IPS DF 6.9 (cell line): ENCODE data around the gene TAF1L.
"Not testable (repeated sequence)": the region's sequence is repeated elsewhere in the genome, so short reads cannot be mapped to it uniquely, and the experiment has no call there.

Source experiments
- DNase-seq: peaks from one replicate; pipeline ENCODE4 v3.0.0-alpha.2; 2013; ENCODE audit warnings: low read depth, low spot score
- H3K27ac ChIP-seq: one replicate; pipeline ENCODE4 v1.5.1; 2013; ENCODE audit warnings: low read length, control low read depth
- H3K27me3 ChIP-seq: 2 replicates; pipeline ENCODE4 v1.6.1; 2013; ENCODE audit warnings: mild to moderate bottlenecking, low read length; ENCODE audit not compliant: control insufficient read depth, insufficient read depth
- H3K36me3 ChIP-seq: 2 replicates; pipeline ENCODE4 v1.6.1; 2013; ENCODE audit warnings: low read length; ENCODE audit not compliant: control insufficient read depth, insufficient read depth
- H3K4me1 ChIP-seq: 2 replicates; pipeline ENCODE4 v1.6.1; 2013; ENCODE audit warnings: low read length; ENCODE audit not compliant: control insufficient read depth, insufficient read depth
- H3K4me3 ChIP-seq: 2 replicates; pipeline ENCODE4 v1.5.1; 2013; ENCODE audit warnings: mild to moderate bottlenecking, low read length
- H3K9me3 ChIP-seq: 2 replicates; pipeline ENCODE4 v1.6.1; 2013; ENCODE audit warnings: low read length, inconsistent platforms; ENCODE audit not compliant: control insufficient read depth, insufficient read depth
- WGBS: extraction: QIAGEN DNeasy Blood & Tissue Kit; methylation state at CpG from one replicate; pipeline ENCODE4 v1.1.7; 2013; ENCODE audit warnings: mixed read lengths, missing lambda C conversion rate; ENCODE audit not compliant: insufficient read length, insufficient coverage; 5-methylcytosine and 5-hydroxymethylcytosine counted together

Gene TAF1L

GRCh38 chr9:32631991-32632390 lies 3.5 kb downstream of the TAF1L start:
- DNase-seq, result no peak

GRCh38 chr9:32627394-32627954 lies 8.0 kb downstream of the TAF1L start:
- H3K9me3 ChIP-seq, result no peaks in the 10 kb centered on the region
- no peaks in the 10 kb centered on the region for H3K4me1 ChIP-seq
- H3K27me3 ChIP-seq, result no peaks in the 10 kb centered on the region
- H3K4me3 ChIP-seq, result no peak overlapping the region
- no peaks in the 10 kb centered on the region for H3K36me3 ChIP-seq
- no peak for DNase-seq
- no peak overlapping the region for H3K27ac ChIP-seq

More at GRCh38 chr9:32631991-32632390, 3.5 kb downstream of the TAF1L start:
- no peak overlapping the region for H3K27ac ChIP-seq
- no CpG with 5 or more reads among the region's 9 CpGs for WGBS
- H3K36me3 ChIP-seq, result no peaks in the 10 kb centered on the region
- H3K27me3 ChIP-seq, result no peaks in the 10 kb centered on the region
- no peaks in the 10 kb centered on the region for H3K4me1 ChIP-seq
- no peaks in the 10 kb centered on the region for H3K9me3 ChIP-seq
- H3K4me3 ChIP-seq, result no peak overlapping the region

- Histone ChIP-seq H3K4me3 (no peak overlapping the region), H3K27me3 (no peaks in the 10 kb centered on the region)
- 100% methylated on average over 2 of the region's 2 CpGs for WGBS
These were observed 10.1 kb downstream of the TAF1L start for GRCh38 chr9:32625320-32625719.

GRCh38 chr9:32622948-32623347 lies 12.5 kb downstream of the TAF1L start:
- no CpG with 5 or more reads among the region's 1 CpG for WGBS
- Histone ChIP-seq H3K36me3 (no peaks in the 10 kb centered on the region), H3K4me3 (no peak overlapping the region), H3K27ac (no peak overlapping the region), H3K27me3 (no peaks in the 10 kb centered on the region), H3K4me1 (no peaks in the 10 kb centered on the region), H3K9me3 (no peaks in the 10 kb centered on the region)
- no peak for DNase-seq

More at GRCh38 chr9:32625320-32625719, 10.1 kb downstream of the TAF1L start:
- DNase-seq, result no peak
- Histone ChIP-seq H3K9me3 (no peaks in the 10 kb centered on the region), H3K36me3 (no peaks in the 10 kb centered on the region), H3K27ac (no peak overlapping the region), H3K4me1 (no peaks in the 10 kb centered on the region)

- Histone ChIP-seq H3K4me3 (no peak overlapping the region), H3K27ac (no peak overlapping the region), H3K9me3 (no peaks in the 10 kb centered on the region), H3K4me1 (no peaks in the 10 kb centered on the region), H3K36me3 (no peaks in the 10 kb centered on the region), H3K27me3 (no peaks in the 10 kb centered on the region)
- no peak for DNase-seq
- WGBS, result no CpG with 5 or more reads among the region's 5 CpGs
These were observed 17.2 kb downstream of the TAF1L start for GRCh38 chr9:32618261-32618660.

GRCh38 chr9:32606811-32607210 lies 28.7 kb downstream of the TAF1L start:
- no peak overlapping the region for H3K4me3 ChIP-seq
- H3K27ac ChIP-seq, result no peak overlapping the region
- H3K36me3 ChIP-seq, result no peaks in the 10 kb centered on the region
- H3K27me3 ChIP-seq, result no peaks in the 10 kb centered on the region
- no CpG with 5 or more reads among the region's 2 CpGs for WGBS
- no peak for DNase-seq
- H3K4me1 ChIP-seq, result no peaks in the 10 kb centered on the region
- H3K9me3 ChIP-seq, result no peaks in the 10 kb centered on the region

- no peak for DNase-seq
- no CpG with 5 or more reads among the region's 12 CpGs for WGBS
These were observed 31.3 kb downstream of the TAF1L start for GRCh38 chr9:32603914-32604852.

GRCh38 chr9:32599021-32599420 lies 36.4 kb downstream of the TAF1L start:
- H3K27me3 ChIP-seq, H3K36me3 ChIP-seq, H3K4me1 ChIP-seq, H3K4me3 ChIP-seq, H3K27ac ChIP-seq, DNase-seq, H3K9me3 ChIP-seq: not testable (repeated sequence)
- no CpG with 5 or more reads among the region's 3 CpGs for WGBS

More at GRCh38 chr9:32603914-32604852, 31.3 kb downstream of the TAF1L start:
- Histone ChIP-seq H3K4me3 (no peak overlapping the region), H3K27ac (no peak overlapping the region), H3K27me3 (no peaks in the 10 kb centered on the region), H3K36me3 (no peaks in the 10 kb centered on the region), H3K9me3 (no peaks in the 10 kb centered on the region), H3K4me1 (no peaks in the 10 kb centered on the region)

- H3K4me3 ChIP-seq, result no peak overlapping the region
- H3K36me3 ChIP-seq, result no peaks in the 10 kb centered on the region
- H3K4me1 ChIP-seq, result no peaks in the 10 kb centered on the region
- DNase-seq, result no peak
- H3K27me3 ChIP-seq, result no peaks in the 10 kb centered on the region
- H3K9me3 ChIP-seq, result no peaks in the 10 kb centered on the region
- H3K27ac ChIP-seq, result no peak overlapping the region
These were observed 38.5 kb downstream of the TAF1L start for GRCh38 chr9:32596936-32597335.

GRCh38 chr9:32596096-32596865 lies 39.2 kb downstream of the TAF1L start:
- Histone ChIP-seq H3K4me3 (no peak overlapping the region), H3K9me3 (no peaks in the 10 kb centered on the region), H3K4me1 (no peaks in the 10 kb centered on the region), H3K27me3 (no peaks in the 10 kb centered on the region), H3K27ac (no peak overlapping the region), H3K36me3 (no peaks in the 10 kb centered on the region)
- DNase-seq, result no peak
- WGBS, result no CpG with 5 or more reads among the region's 4 CpGs
